Glutamatergic neuron (in vitro differentiated cells): ENCODE results near the gene ANKRD63. TPM values are rescaled to one million over a fixed set of nuclear protein-coding genes. Genes with fewer than 3 reads are reported as not detected.

Experiments used
- DNase-seq: peaks from one replicate; pipeline ENCODE4 v3.0.0; 2022
- H3K27ac Mint-ChIP-seq: one replicate; pipeline ENCODE4 v1.8.0; 2020; ENCODE audit warnings: mild to moderate bottlenecking, mixed read lengths, inconsistent platforms; ENCODE audit not compliant: unreplicated experiment
- H3K27me3 Mint-ChIP-seq: one replicate; pipeline ENCODE4 v1.8.0; 2020; ENCODE audit warnings: mild to moderate bottlenecking, moderate library complexity, mixed read lengths, inconsistent platforms; ENCODE audit not compliant: unreplicated experiment
- H3K36me3 Mint-ChIP-seq: one replicate; pipeline ENCODE4 v1.8.0; 2020; ENCODE audit warnings: mild to moderate bottlenecking, mixed read lengths, inconsistent platforms; ENCODE audit not compliant: unreplicated experiment
- H3K4me1 Mint-ChIP-seq: one replicate; pipeline ENCODE4 v1.8.0; 2020; ENCODE audit warnings: mild to moderate bottlenecking, low read depth, mixed read lengths, inconsistent platforms; ENCODE audit not compliant: unreplicated experiment
- H3K4me3 Mint-ChIP-seq: one replicate; pipeline ENCODE4 v1.8.0; 2020; ENCODE audit warnings: mild to moderate bottlenecking, mixed read lengths, inconsistent platforms; ENCODE audit not compliant: unreplicated experiment
- H3K9me3 Mint-ChIP-seq: one replicate; pipeline ENCODE4 v1.8.0; 2020; ENCODE audit warnings: mild to moderate bottlenecking, moderate library complexity, mixed read lengths, inconsistent platforms; ENCODE audit not compliant: unreplicated experiment
- CTCF ChIP-seq: fragments of 200-600 bp; sonication (generic); IDR thresholded peaks from one replicate; pipeline ENCODE4 v1.5.0; 2021; ENCODE audit not compliant: partially characterized antibody, unreplicated experiment
- total RNA-seq: library from RNA; stranded (reverse); fragmentation: NEBNext Ultra II Directional; extraction: Animal tissue kit (Norgen Biotek cat#: 25700); gene quantifications from one replicate; pipeline ENCODE4 v1.2.1, GENCODE V29; 2021; ENCODE audit not compliant: unreplicated experiment

Gene ANKRD63
- total RNA-seq, 1 donor from 2014 or later = not detected

GRCh38 chr15:40287505-40287904 lies 4.6 kb upstream of the ANKRD63 start:
- TF ChIP-seq CTCF = no peak
- peaks cover 2% of the 10 kb centered on the region for H3K4me1 Mint-ChIP-seq
- H3K27me3 Mint-ChIP-seq = peaks cover 14% of the 10 kb centered on the region
- peaks cover 3% of the 10 kb centered on the region for H3K9me3 Mint-ChIP-seq
- no peaks in the 10 kb centered on the region for H3K36me3 Mint-ChIP-seq
- no peak for DNase-seq
- no peak overlapping the region for H3K4me3 Mint-ChIP-seq
- H3K27ac Mint-ChIP-seq = no peak overlapping the region

- peaks cover 14% of the 10 kb centered on the region for H3K27me3 Mint-ChIP-seq
- TF ChIP-seq CTCF = no peak
- H3K36me3 Mint-ChIP-seq = no peaks in the 10 kb centered on the region
- no peak overlapping the region for H3K27ac Mint-ChIP-seq
- H3K9me3 Mint-ChIP-seq = peaks cover 3% of the 10 kb centered on the region
- no peak overlapping the region for H3K4me3 Mint-ChIP-seq
- peaks cover 2% of the 10 kb centered on the region for H3K4me1 Mint-ChIP-seq
- no peak for DNase-seq
Measured at GRCh38 chr15:40286794-40287193, 3.9 kb upstream of the ANKRD63 start.

GRCh38 chr15:40286061-40286532 lies 3.2 kb upstream of the ANKRD63 start:
- H3K27me3 Mint-ChIP-seq = peaks cover 15% of the 10 kb centered on the region
- H3K4me3 Mint-ChIP-seq = no peak overlapping the region
- H3K4me1 Mint-ChIP-seq = peaks cover 2% of the 10 kb centered on the region
- no peak overlapping the region for H3K27ac Mint-ChIP-seq
- no peak for TF ChIP-seq CTCF
- H3K9me3 Mint-ChIP-seq = peaks cover 3% of the 10 kb centered on the region
- no peaks in the 10 kb centered on the region for H3K36me3 Mint-ChIP-seq
- no peak for DNase-seq

DNA sequence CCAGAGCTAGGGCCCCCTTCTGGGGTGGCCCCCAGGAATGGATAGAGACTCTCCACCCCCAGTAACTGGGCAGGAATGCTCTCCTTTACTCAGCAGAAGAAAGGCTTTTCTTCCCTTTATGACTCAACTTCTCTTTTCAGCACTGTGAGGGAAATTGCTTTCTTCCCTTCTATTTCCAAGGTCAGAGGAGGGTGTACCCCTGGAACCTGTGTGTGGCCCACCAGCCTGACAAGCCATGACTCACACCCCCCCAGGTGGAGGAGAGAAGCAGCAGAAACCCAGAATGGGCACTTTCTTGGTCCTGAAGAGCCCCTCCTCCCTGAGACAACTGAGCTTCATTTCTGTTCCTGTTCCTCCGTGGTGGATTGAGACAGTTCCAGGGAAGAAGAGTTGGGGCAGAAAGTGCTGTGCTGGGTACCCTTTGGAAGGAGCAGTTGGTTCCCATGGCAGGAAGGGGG lies 2.7 kb upstream of the ANKRD63 start:
- no peak for TF ChIP-seq CTCF
- peaks cover 3% of the 10 kb centered on the region for H3K9me3 Mint-ChIP-seq
- peaks cover 19% of the 10 kb centered on the region for H3K27me3 Mint-ChIP-seq
- no peak for DNase-seq
- H3K4me1 Mint-ChIP-seq = peaks cover 1% of the 10 kb centered on the region
- no peak overlapping the region for H3K27ac Mint-ChIP-seq
- no peaks in the 10 kb centered on the region for H3K36me3 Mint-ChIP-seq
- no peak overlapping the region for H3K4me3 Mint-ChIP-seq

GRCh38 chr15:40285151-40285550 lies 2.3 kb upstream of the ANKRD63 start:
- no peak for DNase-seq
- H3K36me3 Mint-ChIP-seq = no peaks in the 10 kb centered on the region
- TF ChIP-seq CTCF = no peak
- peaks cover 21% of the 10 kb centered on the region for H3K27me3 Mint-ChIP-seq
- H3K4me1 Mint-ChIP-seq = no peaks in the 10 kb centered on the region
- H3K27ac Mint-ChIP-seq = no peak overlapping the region
- peaks cover 3% of the 10 kb centered on the region for H3K9me3 Mint-ChIP-seq
- no peak overlapping the region for H3K4me3 Mint-ChIP-seq
